Measurements from ENCODE around the gene IER3IP1. TPM values are rescaled to one million over a fixed set of nuclear protein-coding genes. Genes with fewer than 3 reads are reported as not detected.
"Not testable (repeated sequence)": the region's sequence is repeated elsewhere in the genome, so short reads cannot be mapped to it uniquely, and the experiment has no call there.

The IER3IP1 gene
- total RNA-seq, 4 donors from 2014 or later: 8.1 to 11.1 (median 8.8) TPM

DNA sequence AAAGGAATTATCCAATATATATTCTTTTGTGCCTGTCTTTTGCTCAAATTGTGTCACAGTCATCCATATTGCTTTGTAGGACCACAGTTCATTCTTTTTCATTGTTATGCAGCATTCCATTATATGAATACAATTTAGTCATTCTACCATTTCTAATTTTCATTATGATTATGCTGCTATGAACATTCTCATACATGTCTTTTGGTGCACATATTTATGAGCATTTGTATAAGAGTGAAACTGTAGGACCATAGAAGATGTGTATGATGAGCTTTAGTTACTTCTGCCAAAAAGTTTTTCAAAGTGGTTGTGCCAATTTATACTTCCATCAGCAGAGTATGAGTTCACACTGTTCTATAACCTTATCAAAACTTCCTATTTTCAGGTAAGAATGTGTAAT is 7.7 kb downstream of the IER3IP1 start:
- no peak overlapping the region for H3K27ac ChIP-seq
- no peaks in the 10 kb centered on the region for H3K9me3 ChIP-seq
- DNase-seq: no peak
- TF ChIP-seq POLR2A (IDR thresholded peaks at IDR 0.05) (no peak), CTCF (IDR thresholded peaks at IDR 0.05) (no peak)
- no peaks in the 10 kb centered on the region for H3K36me3 ChIP-seq
- no peak overlapping the region for H3K4me3 ChIP-seq
- H3K27me3 ChIP-seq: no peaks in the 10 kb centered on the region
- H3K4me1 ChIP-seq: no peaks in the 10 kb centered on the region

DNA sequence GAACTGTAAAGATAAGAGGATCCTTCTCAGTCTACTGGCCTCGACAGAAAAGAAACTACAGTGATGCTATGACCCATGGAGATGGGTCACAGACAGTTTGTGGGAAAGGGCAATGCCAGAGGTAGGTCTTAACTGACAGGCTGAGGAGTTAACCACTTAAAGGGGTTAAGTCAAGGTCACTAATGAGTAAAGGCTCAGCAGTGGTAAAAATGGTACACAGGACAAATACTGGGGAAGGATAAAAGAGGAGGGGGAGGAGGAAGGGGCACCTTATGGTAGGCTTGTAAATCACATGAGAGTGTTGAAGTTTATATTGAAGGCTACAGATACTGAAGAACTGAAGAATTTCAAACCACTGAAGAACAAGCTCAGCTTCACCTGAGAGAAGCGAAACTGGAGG is 9.9 kb downstream of the IER3IP1 start:
- DNase-seq: no peak
- Histone ChIP-seq H3K27me3 (no peaks in the 10 kb centered on the region), H3K4me1 (no peaks in the 10 kb centered on the region), H3K4me3 (no peak overlapping the region), H3K27ac (no peak overlapping the region), H3K9me3 (no peaks in the 10 kb centered on the region), H3K36me3 (no peaks in the 10 kb centered on the region)
- TF ChIP-seq CTCF (IDR thresholded peaks at IDR 0.05): no peak
- no peak for TF ChIP-seq POLR2A (IDR thresholded peaks at IDR 0.05)

GRCh38 chr18:47163241-47163640 is 12.9 kb downstream of the IER3IP1 start:
- no peak overlapping the region for H3K27ac ChIP-seq
- DNase-seq: no peak
- no peaks in the 10 kb centered on the region for H3K4me1 ChIP-seq
- TF ChIP-seq POLR2A (IDR thresholded peaks at IDR 0.05) (no peak), CTCF (IDR thresholded peaks at IDR 0.05) (no peak)
- H3K27me3 ChIP-seq: no peaks in the 10 kb centered on the region
- no peaks in the 10 kb centered on the region for H3K9me3 ChIP-seq
- H3K4me3 ChIP-seq: no peak overlapping the region
- H3K36me3 ChIP-seq: no peaks in the 10 kb centered on the region

GRCh38 chr18:47160256-47160655 is 15.9 kb downstream of the IER3IP1 start:
- Histone ChIP-seq H3K4me3 (no peak overlapping the region), H3K4me1 (no peaks in the 10 kb centered on the region), H3K9me3 (no peaks in the 10 kb centered on the region), H3K27me3 (no peaks in the 10 kb centered on the region), H3K36me3 (no peaks in the 10 kb centered on the region), H3K27ac (no peak overlapping the region)
- TF ChIP-seq CTCF (IDR thresholded peaks at IDR 0.05) (no peak), POLR2A (IDR thresholded peaks at IDR 0.05) (no peak)
- DNase-seq: no peak

DNA sequence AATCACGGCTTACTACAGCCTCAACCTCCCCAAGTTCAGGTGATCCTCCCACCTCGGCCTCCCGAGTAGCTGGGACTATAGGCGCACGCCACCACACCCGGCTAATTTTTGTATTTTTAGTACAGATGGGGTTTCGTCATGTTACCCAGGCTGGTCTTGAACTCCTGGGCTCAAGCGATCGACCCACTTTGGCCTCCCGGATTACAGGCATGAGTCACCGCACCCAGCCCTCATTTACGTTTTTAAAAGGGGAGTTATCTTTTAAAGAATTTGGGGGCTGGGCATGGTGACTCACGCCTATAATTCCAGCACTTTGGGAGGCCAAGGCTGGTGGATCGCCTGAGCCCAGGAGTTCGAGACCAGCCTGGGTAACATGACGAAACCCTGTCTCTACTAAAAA is 17.8 kb downstream of the IER3IP1 start:
- H3K27ac ChIP-seq, H3K9me3 ChIP-seq: not testable (repeated sequence)

GRCh38 chr18:47151439-47151838 is 24.7 kb downstream of the IER3IP1 start:
- TF ChIP-seq CTCF (IDR thresholded peaks at IDR 0.05): no peak
- TF ChIP-seq POLR2A (IDR thresholded peaks at IDR 0.05): no peak
- no peaks in the 10 kb centered on the region for H3K27me3 ChIP-seq
- peak overlapping the region in 1 of 4 donors; percentile 78 for H3K4me3 ChIP-seq
- H3K9me3 ChIP-seq: no peaks in the 10 kb centered on the region
- peak overlapping the region in 2 of 4 donors; percentile 88 to 91 for H3K27ac ChIP-seq
- peaks cover 0 to 4% (median 0%) of the 10 kb centered on the region in 3 donors for H3K36me3 ChIP-seq
- DNase-seq: no peak
- peaks cover 0 to 6% (median 2%) of the 10 kb centered on the region in 4 donors for H3K4me1 ChIP-seq

More for the DNA sequence above, 17.8 kb downstream of the IER3IP1 start:
- not testable (repeated sequence) for DNase-seq, H3K36me3 ChIP-seq, H3K4me1 ChIP-seq, H3K27me3 ChIP-seq, H3K4me3 ChIP-seq
